Measurements from ENCODE around the gene KAZN.
"Not testable (repeated sequence)": the region's sequence is repeated elsewhere in the genome, so short reads cannot be mapped to it uniquely, and the experiment has no call there.

The KAZN gene

GRCh38 chr1:15124362-15125100 is 526.0 kb downstream of the KAZN start:
- DNase-seq, result no peak

- no peak for DNase-seq
Observed at GRCh38 chr1:15125101-15125745, 526.7 kb downstream of the KAZN start.

GRCh38 chr1:15128077-15128476 is 529.6 kb downstream of the KAZN start:
- no peak for DNase-seq

DNA sequence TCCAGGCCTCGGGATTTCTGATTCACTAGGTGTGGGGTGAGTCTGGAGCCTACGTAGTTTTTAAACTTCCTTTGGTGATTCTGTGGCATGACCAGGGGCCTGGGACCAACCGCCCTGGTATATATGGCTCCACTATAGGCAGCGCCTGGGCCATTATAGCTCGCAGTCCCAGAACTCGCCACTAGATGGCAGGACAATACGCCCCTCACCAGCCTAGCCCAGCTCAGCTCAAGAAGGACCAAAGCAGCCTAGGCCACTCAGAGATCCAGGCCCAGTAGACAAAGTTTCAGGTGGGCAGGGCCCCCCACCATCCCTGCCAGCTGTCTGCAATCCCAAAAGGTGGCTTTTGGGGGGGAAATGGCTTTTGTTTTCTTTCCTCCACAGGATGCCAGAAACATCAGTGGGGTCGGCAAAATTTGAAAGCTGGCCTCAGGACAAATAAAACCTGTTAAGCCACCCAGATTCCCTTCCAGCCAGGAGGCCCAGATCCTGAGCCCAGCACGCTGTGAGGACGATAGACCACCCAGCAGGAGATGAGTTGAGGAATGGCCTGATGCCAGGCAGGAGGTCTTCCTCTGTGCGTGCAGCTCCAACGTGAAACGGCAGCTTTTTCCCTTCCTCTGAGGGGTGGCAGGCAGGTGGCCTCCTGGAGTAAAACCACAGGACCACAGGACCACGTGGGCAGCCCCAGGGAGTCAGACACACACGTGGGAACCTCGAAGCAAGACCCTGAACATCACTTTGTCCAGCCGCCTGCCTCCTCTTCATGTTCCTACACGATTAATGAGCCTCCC is 530.2 kb downstream of the KAZN start:
- DNase-seq, result peak; percentile 64

DNA sequence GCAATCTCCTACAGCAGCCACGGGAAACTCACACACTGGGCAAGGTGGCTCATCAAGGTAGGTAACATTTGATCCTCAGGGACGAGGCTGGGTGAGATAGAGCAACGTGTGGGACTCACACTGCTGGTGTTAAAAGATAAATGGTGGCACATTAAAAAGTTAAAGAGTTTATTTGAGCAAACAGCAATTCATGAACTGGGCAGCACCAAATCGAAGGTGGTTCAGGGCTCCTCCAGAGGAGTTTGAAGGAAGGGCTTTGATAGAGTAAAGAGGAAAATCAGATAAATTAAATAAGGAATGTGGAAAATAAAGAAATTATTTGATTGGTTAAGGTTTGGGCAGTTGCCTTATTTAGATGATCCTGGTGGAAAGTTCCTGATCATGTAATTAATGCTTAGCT is 531.5 kb downstream of the KAZN start:
- DNase-seq, result no peak

- DNase-seq, result no peak
Observed at GRCh38 chr1:15130607-15131006, 532.1 kb downstream of the KAZN start.

DNA sequence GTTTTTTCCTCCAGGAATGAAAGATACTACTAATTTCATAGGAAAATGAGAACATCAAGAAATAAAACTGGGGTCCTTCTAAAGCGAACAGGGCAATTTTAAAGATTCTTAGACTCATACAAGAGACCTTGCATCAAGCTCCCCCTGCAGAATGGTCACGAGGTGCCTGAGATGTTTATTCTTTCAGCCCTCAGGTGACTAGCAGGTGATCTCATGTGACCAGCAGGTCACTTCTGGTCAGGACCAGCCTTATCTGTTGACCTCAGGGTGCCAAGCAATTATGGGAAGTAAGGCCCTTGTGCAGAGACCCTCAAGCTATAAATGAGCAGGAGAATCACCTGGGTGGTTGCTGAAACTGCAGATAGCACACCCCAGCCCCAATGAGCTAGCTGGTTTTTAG is 534.5 kb downstream of the KAZN start:
- no peak for DNase-seq

- DNase-seq, result no peak
Observed at GRCh38 chr1:15134285-15134684, 535.8 kb downstream of the KAZN start.

DNA sequence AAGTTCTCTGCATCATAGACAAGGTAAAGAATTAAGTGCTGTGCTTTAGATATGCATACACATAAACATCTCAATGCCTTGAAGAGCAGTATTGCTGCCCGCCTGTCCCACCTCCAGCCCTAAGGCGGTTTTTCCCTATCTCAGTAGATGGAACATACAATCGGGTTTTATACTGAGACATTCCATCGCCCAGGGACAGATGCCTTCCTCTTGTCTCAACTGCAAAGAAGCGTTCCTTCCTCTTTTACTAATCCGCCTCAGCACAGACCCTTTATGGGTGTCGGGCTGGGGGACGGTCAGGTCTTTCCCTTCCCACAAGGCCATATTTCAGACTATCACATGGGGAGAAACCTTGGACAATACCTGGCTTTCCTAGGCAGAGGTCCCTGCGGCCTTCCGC is 537.1 kb downstream of the KAZN start:
- not testable (repeated sequence) for DNase-seq

- DNase-seq, result peak; percentile 15
Observed at GRCh38 chr1:15137809-15138208, 539.3 kb downstream of the KAZN start.

DNA sequence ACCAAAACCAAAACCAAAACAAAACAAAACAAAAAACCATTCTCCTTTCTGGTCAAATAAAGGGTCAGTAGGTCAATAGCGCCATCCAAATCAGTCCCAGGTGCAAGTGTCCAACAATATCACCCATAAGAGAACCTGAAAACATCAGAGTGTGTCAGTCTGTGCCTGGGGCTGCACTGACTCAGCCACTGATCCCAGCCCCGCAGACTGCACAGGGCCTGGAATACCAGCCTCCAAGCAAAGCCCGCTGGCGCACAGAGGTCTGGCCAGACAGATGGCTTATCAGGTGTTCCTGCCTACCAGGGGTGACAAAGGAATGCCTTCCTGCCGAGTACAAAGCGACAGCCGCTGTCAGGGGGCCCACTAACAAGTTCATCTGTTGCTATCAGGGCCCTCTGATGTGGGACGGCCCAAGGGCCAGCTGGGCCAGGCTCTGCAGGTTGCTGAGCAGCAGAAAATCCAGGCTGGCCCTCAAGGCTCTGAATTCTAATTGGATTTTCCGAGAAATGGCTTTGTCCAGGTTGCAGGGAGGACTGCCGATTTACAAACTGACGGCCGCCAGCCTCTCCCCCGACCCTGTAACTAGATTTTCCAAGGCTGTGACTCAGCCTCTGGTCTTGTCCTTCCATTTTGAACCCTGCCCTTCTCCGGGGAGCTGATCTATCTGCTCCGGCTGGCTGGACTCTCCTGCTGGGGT is 541.3 kb downstream of the KAZN start:
- DNase-seq, result no peak

DNA sequence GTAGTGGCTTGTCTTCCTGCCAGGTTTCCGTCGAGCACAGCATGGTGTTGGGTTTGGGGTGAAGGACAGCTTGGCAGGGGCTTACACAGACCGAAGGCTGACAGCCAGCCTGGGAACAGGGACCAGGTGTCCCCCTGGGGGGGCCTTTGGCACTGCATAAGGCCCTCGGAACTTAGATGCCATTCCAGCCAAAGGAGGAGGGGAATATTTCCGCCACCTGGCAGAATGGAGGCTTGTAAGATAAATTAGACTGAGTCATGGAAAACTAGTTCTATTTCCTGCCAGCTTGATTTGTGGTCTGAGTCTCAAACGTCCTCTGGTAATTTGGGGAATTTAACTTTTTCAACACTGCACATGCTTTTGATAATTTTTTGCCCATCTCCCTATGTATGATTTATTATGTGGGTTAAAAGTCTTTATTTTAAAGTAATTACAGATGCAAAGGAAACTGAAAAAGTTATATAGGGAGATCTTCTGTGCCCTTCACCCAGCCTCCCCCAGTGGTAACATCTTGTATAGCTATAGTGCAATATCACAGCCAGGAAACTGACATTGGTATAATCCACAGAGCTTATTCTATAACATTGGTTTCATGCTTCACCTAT is 543.6 kb downstream of the KAZN start:
- no peak for DNase-seq

DNA sequence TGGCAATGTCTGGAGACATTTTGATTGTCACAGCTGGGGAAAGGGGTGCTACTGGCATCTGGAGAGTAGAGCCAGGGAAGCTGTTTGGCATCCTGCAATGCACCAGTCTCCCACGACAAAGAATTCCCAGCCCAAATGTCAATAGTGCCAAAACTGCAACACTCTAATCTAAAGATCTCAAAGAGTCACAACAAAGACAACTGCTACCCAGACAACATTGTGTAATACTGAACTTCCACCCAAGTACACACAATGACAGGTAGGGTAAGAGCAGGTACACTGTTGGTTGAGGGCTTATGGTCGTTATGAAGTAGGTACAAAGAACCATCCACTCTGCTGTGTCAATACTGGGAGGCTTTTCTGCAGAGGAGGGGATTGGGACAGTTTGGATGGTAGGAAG is 546.8 kb downstream of the KAZN start:
- DNase-seq, result no peak

DNA sequence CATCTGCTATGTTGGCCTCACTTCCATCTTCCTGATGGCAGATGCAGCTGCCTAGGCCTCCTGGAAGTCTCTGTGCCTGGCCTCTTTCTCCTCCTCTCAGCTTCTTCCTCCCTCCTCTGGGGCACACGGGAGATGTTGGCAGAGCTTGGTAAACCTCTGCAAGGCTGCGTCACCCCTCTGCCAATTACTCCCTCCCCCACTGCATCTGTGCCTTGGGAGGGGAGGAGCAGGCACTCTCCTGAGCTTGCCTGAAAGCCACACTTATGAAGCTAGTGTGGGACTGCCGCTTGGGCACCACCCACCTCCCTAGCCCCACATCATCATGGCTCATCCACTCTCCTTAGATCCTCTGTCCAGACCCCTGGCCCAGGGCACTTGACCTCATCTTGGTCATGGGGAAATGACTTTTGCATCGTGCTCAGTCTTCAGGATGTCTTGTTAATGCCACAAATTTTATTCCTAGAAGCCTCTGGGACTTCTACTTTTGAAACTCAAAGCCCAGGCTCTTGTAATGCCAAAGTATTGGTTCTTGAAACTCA is 547.7 kb downstream of the KAZN start:
- DNase-seq, result no peak

- DNase-seq, result no peak
Observed at GRCh38 chr1:15146971-15147376, 548.5 kb downstream of the KAZN start.

DNA sequence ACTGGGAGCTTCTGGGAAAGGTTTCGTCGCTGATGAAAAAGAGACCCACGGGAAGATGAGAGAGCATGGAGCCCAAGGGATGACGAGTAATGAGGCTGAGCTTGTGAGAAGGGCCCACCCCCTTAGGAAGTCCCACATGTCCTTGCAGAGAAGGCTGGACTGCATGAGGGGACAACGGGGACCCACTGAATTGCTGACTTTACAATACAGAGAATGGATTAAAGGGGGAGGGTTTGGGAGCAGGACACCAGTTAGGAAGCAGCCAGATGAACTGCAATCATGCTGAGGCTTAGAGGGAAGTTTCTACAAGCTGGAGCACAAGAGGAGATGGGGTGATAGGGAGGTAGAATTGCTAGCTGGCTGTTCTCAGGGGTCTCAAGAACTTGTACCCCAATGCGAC is 549.5 kb downstream of the KAZN start:
- DNase-seq, result no peak

GRCh38 chr1:15148475-15148874 is 550.0 kb downstream of the KAZN start:
- DNase-seq, result no peak

DNA sequence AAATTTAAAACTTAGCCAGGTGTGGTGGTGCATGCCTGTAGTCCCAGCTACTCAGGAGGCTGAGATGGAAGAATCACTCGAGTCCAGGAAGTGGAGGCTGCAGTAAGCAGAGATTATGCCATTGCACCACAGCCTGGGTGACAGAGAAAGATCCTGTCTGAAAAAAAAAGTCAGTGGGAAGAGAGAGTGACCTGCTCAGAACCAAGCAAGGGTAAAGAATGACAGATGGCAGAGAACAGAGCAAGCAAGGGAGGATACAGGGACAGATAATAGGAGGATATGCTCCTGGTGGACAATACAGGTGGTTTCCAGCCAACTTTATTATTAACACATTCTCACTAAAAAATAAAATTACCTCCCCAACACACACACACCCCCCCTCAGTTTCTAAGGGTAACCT is 550.5 kb downstream of the KAZN start:
- DNase-seq, result no peak

DNA sequence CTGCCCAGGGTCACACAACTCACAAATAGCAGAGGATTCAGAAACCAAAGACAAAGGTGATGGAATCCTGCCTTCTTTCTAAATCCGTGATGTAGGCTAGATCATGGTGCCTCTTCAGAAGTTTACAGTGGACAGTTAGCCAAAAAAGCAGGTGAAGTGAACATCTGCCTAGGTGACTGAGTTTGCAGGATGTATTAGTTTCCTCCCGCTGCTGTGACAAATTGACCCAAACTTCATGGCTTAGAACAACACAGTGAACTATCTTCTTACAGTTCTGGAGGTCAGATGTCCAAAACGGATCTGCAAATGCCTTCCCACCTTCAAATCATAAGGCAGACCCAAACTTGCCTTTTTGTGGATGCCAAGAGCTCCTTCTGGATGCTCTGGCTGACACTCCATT is 551.9 kb downstream of the KAZN start:
- DNase-seq, result no peak

GRCh38 chr1:15151377-15151806 is 552.9 kb downstream of the KAZN start:
- DNase-seq, result no peak

DNA sequence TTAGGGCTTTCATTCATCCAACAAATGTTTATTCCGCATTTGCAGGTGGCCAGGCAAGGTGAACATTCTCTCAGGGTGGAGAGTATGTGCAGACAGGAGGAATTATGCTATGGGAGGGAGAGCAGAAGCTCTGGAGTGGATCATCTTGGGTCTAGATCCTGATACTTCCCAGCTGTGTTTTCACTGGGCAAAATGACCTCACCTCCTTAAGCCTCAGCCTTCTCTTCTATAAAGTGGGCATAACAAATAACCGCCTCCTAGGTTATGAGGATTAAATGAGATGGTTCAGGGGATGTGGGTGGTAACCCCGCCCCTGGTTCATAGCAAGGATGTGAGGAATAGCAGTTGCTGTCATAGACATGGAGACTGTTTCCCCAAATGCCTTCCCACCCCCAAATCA is 553.4 kb downstream of the KAZN start:
- no peak for DNase-seq

DNA sequence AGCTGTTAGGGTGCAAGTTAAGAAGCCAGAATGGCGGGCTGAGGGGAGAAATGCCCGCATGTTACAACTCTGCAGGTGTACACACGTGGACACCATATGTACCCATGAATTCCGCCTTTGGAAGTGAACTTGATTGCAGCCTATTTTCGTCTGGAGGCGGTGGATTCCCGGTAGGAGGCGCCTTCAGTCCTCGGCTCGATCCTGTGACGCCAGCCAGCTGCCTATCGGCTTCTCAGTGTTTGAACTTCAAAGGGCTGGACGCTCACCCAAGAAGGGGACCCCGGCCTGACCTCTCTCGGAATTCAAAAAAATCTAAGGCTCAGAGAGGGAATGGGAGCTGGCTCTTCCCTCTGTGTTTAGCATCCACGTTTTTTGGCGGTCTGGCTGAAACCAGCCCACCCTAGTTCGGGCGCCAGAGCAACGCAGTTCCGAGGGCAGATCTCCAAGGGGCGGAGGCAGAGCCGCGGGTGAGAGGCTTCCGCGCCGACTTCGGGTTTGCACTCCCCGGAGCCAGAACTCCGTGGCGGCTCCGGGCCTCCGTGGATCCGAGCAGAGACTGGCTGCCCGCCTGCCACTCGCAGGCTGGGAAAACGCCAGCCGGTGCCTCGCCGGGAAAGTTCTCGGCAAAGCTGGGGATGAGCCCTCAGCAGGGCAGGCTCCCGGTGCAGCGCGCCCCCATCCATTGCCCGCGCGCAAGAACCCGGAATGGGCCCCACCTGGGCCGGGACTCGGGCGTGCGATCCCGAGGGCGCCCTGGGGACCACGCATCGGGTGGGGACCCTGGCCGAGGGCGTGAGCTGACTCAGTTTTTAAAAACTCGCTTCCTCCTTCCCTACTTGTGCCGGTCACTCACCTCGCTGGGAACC is 554.1 kb downstream of the KAZN start:
- no peak for DNase-seq

All from CD4-positive, alpha-beta T cell treated with Interleukin-12 subunit alpha and Interleukin-12 subunit beta, for 1 hour (primary cell).